Measurements from ENCODE around the gene TRDMT1.
A peak's percentile ranks its signal among the peaks of the same experiment; 100 is the strongest.

Gene TRDMT1

DNA sequence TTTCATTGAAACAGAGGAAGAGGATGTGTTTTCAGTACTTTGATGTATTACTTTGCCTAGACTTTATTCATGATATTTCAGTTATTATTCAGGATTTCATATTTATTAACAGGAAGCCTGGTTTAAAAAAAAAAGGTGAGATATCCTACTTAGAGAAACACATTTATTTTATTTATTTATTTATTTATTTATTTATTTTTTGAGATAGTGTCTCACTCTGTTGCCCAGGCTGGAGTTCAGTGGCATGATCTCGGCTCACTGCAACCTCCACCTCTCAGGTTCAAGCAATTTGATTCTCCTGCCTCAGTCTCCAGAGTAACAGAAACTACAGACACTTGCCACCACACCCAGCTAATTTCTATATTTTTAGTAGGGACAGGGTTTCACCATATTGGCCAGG lies 24.5 kb downstream of the TRDMT1 start:
- Mint-ChIP-seq H3K4me1 (peaks cover 37% of the 10 kb centered on the region), H3K4me3 (no peak overlapping the region), H3K36me3 (peaks cover 5% of the 10 kb centered on the region), H3K27me3 (no peaks in the 10 kb centered on the region), H3K9me3 (no peaks in the 10 kb centered on the region), H3K27ac (no peak overlapping the region)

DNA sequence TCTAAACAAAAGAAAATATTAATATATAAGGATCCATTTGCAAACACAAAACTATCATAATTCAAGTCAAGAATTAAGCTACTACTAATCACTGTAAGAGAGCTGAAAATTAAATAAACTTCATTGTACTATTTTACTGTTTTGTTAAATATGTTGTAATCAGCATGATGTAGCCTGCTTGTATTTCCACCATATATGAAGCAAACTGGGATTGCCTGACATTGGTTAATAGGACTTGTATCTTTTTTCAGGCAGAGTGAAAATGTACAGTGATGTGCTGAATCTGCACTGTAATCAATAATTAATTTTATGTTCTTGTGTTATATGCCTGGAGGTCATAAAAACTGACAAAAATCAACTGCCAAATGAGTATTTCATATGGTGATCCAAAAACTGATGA lies 25.4 kb downstream of the TRDMT1 start:
- Mint-ChIP-seq H3K9me3 (no peaks in the 10 kb centered on the region), H3K27ac (no peak overlapping the region), H3K27me3 (no peaks in the 10 kb centered on the region), H3K4me3 (peak overlapping the region; percentile 67), H3K4me1 (peaks cover 32% of the 10 kb centered on the region), H3K36me3 (peaks cover 6% of the 10 kb centered on the region)

DNA sequence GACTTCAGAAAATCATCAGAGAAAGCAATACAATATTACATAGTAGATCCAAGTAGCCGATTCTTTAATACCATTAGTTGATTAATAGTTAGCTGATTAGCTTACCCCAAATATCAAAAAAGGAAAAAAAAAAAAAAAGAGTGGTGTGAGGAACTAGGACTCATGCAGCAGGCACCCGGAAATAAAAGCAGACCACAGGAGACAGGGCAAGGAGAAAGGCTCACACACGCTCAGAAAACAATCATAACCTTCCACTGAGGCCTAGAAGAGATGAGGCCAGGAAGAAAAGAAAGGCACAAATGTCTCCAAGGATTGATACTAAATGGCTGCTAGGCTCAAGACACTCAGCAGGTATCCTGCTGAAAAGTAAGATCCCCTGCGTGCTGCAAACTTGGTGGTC lies 25.9 kb downstream of the TRDMT1 start:
- Mint-ChIP-seq H3K4me3 (peak overlapping the region; percentile 67), H3K9me3 (no peaks in the 10 kb centered on the region), H3K36me3 (peaks cover 6% of the 10 kb centered on the region), H3K27ac (peak overlapping the region; percentile 60), H3K27me3 (no peaks in the 10 kb centered on the region), H3K4me1 (peaks cover 27% of the 10 kb centered on the region)

DNA sequence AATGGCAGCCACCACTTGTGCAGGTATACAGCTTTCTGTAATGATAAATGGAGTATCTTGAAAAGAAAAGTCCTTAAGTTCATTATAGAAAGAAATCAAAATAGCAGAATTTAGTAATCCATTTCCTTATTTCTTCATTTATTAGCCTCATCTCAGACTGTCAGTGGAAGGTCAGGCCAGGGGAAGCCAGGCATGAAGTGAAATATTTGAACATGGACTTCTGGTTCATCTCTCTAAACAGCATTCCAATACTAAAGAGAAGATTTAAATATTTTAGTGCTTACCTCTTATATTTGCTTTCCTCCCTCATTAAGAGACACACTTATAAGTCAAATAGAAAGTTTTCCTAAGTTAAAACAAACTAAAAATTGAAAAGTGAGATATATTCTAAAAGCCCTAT lies 26.8 kb downstream of the TRDMT1 start:
- H3K27ac Mint-ChIP-seq = no peak overlapping the region
- H3K36me3 Mint-ChIP-seq = peaks cover 6% of the 10 kb centered on the region
- peaks cover 26% of the 10 kb centered on the region for H3K4me1 Mint-ChIP-seq
- H3K9me3 Mint-ChIP-seq = no peaks in the 10 kb centered on the region
- no peak overlapping the region for H3K4me3 Mint-ChIP-seq
- no peaks in the 10 kb centered on the region for H3K27me3 Mint-ChIP-seq

DNA sequence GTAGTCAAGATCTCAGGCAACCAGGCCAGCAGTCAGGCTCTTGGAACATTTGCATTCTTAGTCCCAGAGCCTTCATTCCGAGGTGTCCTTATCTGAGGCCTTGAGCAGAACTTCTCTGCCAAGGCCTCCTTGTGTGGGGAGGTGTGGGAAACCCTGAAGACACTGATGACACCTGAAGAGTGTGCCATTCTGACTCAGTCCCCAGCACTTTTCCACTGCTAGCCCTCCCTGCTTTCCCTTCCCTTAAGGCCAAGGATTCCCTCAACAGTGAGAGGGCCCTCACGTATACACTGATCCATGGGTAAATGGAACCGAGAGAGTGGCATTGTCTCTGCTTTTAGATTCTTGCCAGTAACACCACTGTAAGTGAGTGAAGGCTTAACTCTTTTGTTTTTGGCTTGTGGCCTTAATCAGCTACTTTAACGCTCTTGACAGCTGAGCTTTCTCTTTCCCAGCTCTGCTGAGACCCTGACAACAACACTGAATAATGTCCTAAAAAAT lies 30.3 kb downstream of the TRDMT1 start:
- Mint-ChIP-seq H3K4me1 (peaks cover 12% of the 10 kb centered on the region), H3K9me3 (no peaks in the 10 kb centered on the region), H3K27me3 (no peaks in the 10 kb centered on the region), H3K4me3 (no peak overlapping the region), H3K36me3 (peaks cover 8% of the 10 kb centered on the region), H3K27ac (no peak overlapping the region)

DNA sequence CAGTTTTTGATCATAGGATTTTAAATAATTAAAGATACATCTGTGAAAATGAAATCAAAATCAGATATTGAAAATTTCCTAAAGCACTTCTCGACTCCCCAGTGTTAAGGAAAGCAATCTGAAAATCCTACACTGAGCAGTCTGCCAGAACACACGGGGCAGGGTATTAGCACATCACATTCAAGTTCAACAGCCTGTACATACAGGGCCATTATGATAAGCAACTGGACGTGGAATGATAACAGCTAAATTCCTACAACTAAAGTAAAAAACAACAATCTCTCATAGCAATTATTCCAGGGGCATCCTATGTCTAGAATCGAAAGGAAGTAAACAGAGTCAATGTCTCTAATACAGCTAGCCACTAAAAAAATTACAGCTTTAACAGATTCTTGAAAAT lies 31.7 kb downstream of the TRDMT1 start:
- H3K36me3 Mint-ChIP-seq = peaks cover 9% of the 10 kb centered on the region
- no peaks in the 10 kb centered on the region for H3K9me3 Mint-ChIP-seq
- H3K4me3 Mint-ChIP-seq = no peak overlapping the region
- H3K27ac Mint-ChIP-seq = no peak overlapping the region
- peaks cover under 1% of the 10 kb centered on the region for H3K4me1 Mint-ChIP-seq
- H3K27me3 Mint-ChIP-seq = no peaks in the 10 kb centered on the region

DNA sequence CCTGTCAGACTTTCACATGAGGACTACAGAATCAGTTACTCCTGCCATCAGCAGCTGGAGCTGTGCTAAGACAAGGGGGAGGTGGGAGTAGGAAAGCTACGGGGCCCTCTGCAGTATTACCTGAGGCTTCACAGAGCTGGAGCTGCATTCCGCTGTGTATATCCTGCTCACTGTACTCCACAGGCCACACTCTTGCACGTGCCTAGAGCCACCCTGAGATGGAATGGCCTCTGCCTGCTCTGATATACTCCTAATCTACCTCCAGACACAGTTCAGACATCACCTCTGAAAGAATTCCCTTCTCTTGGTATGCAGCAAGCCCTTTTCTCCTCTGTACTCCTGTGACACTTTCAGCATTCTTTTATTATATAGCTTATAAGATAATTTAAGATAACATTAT lies 34.8 kb downstream of the TRDMT1 start:
- Mint-ChIP-seq H3K27ac (no peak overlapping the region), H3K36me3 (peaks cover 14% of the 10 kb centered on the region), H3K4me3 (no peak overlapping the region), H3K9me3 (no peaks in the 10 kb centered on the region), H3K27me3 (no peaks in the 10 kb centered on the region), H3K4me1 (peaks cover 3% of the 10 kb centered on the region)

DNA sequence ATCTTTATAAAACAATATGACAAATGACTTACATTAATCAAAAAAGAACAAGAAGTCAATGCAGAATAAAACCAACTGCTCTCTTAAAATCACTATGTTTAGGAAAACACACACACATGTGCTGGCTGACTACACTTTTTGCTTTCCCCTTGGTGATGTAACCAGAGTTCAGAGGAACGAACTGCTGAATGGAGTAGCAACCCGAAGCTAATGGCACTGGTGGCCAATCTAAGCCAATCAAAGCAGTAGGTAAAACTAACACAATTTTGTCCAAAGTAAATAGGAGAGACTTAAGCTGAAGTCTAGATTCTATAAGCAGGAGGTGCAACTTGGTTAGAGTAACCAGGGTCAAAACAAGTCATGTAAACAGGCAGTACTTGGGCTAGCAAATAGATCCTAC lies 38.6 kb downstream of the TRDMT1 start:
- H3K4me3 Mint-ChIP-seq = no peak overlapping the region
- H3K27ac Mint-ChIP-seq = no peak overlapping the region
- peaks cover 15% of the 10 kb centered on the region for H3K36me3 Mint-ChIP-seq
- no peaks in the 10 kb centered on the region for H3K9me3 Mint-ChIP-seq
- H3K27me3 Mint-ChIP-seq = no peaks in the 10 kb centered on the region
- peaks cover 3% of the 10 kb centered on the region for H3K4me1 Mint-ChIP-seq

DNA sequence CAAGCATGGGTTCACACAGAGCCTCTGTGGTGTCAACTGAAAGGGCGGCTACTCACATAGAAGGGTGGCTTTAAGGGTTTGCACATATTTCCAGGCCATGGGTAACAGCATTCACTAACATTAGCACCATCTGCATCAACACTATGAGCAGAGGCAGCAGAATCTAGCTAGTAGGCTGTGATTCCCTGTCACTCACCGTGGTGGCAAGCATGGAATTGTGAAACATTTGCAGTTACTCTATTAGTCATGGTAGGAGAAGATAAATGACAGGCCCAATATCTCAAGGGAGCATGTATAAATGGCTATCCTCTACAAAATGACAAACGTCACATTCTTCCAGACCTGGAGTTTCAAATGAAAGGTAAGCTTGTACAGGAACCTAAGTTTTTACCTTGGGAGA lies 39.7 kb downstream of the TRDMT1 start:
- H3K4me1 Mint-ChIP-seq = peaks cover 3% of the 10 kb centered on the region
- H3K4me3 Mint-ChIP-seq = no peak overlapping the region
- H3K27me3 Mint-ChIP-seq = no peaks in the 10 kb centered on the region
- no peaks in the 10 kb centered on the region for H3K9me3 Mint-ChIP-seq
- H3K36me3 Mint-ChIP-seq = peaks cover 15% of the 10 kb centered on the region
- H3K27ac Mint-ChIP-seq = no peak overlapping the region

DNA sequence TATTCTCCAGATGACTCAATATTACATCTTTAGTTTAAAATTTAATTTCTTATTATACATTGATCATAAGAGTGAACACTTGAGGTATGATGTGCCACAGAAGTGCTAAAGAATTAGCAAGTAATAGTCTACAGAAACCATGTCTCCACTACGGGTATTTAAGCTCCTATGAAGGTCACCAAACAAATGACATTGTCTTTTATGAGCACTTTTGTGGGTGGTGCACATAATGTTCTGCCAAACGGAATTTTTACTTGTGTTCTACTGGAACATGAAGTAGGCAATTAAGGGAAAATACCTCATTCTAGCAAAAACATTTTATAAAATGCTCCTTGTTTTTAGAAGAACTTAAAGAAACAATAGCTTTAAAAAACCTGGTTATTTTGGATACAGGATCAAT lies 44.4 kb downstream of the TRDMT1 start:
- H3K4me3 Mint-ChIP-seq = no peak overlapping the region
- H3K36me3 Mint-ChIP-seq = peaks cover 8% of the 10 kb centered on the region
- no peaks in the 10 kb centered on the region for H3K9me3 Mint-ChIP-seq
- no peaks in the 10 kb centered on the region for H3K27me3 Mint-ChIP-seq
- H3K27ac Mint-ChIP-seq = no peak overlapping the region
- H3K4me1 Mint-ChIP-seq = no peaks in the 10 kb centered on the region

DNA sequence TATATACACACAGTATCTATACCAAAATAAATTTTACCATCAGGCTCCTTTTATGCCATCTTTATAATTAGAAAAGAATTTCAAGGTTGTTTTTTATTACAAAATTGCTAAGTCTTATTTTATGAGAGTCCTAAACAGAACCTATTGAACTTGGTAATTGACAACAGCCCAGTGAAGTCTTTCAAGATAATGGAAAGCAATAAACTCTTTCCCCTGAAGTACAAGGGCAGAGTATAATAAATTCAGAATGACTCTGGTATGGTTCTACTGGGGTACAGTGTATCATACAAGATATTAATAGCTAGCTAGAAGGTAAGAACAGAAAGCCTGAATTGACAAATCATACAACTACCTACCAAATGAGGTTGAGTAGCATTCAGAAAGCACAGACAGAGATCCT lies 45.6 kb downstream of the TRDMT1 start:
- no peaks in the 10 kb centered on the region for H3K27me3 Mint-ChIP-seq
- H3K27ac Mint-ChIP-seq = no peak overlapping the region
- peaks cover 10% of the 10 kb centered on the region for H3K36me3 Mint-ChIP-seq
- H3K4me3 Mint-ChIP-seq = no peak overlapping the region
- no peaks in the 10 kb centered on the region for H3K9me3 Mint-ChIP-seq
- no peaks in the 10 kb centered on the region for H3K4me1 Mint-ChIP-seq

DNA sequence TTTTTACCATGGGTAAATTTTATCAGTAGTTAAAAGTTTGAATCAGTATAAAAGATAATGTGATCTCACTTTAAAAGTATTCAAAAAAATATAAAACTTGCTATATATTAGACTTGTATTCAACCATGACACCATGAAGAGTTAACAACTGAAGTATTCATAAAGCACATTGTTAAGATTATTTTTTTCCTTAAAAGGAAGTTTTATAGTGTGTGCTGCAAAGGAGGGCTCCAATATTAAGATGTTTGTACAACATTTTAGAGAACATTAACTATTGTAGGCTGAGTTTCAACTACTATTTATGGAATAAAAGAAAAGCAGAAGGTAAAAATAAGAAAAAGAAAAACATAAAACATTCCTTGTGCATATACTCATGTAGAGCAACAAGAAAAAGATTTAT lies 47.4 kb downstream of the TRDMT1 start:
- Mint-ChIP-seq H3K4me3 (no peak overlapping the region), H3K4me1 (no peaks in the 10 kb centered on the region), H3K27ac (no peak overlapping the region), H3K9me3 (no peaks in the 10 kb centered on the region), H3K27me3 (no peaks in the 10 kb centered on the region), H3K36me3 (peaks cover 14% of the 10 kb centered on the region)

DNA sequence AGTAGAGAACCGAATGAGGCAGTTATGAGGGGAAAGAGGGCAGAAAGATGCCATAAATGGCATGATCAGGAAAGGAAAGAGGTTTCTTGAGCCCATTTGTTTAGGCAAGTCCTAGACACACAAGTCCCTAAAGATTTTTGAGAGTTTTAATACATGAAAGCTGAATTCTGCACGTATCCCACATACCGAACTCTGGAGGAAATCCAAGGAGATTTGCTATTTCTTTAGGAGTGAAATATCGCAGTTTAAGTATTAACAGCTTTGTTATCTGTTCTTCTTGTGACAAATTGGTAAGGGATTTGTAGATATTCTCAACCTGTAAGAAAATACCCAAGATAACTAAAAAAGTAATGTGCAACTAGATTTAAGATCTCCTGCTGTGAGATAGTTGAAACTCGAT lies 48.2 kb downstream of the TRDMT1 start:
- H3K27ac Mint-ChIP-seq = no peak overlapping the region
- peaks cover 12% of the 10 kb centered on the region for H3K36me3 Mint-ChIP-seq
- H3K4me3 Mint-ChIP-seq = no peak overlapping the region
- H3K4me1 Mint-ChIP-seq = no peaks in the 10 kb centered on the region
- no peaks in the 10 kb centered on the region for H3K9me3 Mint-ChIP-seq
- H3K27me3 Mint-ChIP-seq = no peaks in the 10 kb centered on the region

DNA sequence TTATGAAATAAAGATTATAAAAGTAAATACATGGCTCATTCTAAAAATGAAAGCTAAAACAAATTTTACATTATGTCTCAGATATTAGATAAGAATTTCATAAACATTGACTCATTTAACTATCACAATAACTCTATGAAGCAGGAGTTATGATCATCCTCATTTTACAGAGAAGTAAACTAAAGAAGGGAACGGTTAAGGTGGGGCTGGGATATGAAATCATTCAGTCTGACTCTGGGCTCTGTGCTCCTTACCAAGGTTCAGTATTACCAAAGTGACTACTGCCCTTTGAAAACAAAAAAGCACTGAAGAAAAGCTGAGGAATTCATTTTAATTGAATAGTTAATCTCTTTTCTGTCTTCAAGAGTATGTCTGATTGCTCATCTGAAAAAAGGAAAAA lies 49.8 kb downstream of the TRDMT1 start:
- H3K27me3 Mint-ChIP-seq = no peaks in the 10 kb centered on the region
- H3K4me1 Mint-ChIP-seq = no peaks in the 10 kb centered on the region
- no peak overlapping the region for H3K27ac Mint-ChIP-seq
- no peaks in the 10 kb centered on the region for H3K9me3 Mint-ChIP-seq
- peaks cover 13% of the 10 kb centered on the region for H3K36me3 Mint-ChIP-seq
- no peak overlapping the region for H3K4me3 Mint-ChIP-seq

DNA sequence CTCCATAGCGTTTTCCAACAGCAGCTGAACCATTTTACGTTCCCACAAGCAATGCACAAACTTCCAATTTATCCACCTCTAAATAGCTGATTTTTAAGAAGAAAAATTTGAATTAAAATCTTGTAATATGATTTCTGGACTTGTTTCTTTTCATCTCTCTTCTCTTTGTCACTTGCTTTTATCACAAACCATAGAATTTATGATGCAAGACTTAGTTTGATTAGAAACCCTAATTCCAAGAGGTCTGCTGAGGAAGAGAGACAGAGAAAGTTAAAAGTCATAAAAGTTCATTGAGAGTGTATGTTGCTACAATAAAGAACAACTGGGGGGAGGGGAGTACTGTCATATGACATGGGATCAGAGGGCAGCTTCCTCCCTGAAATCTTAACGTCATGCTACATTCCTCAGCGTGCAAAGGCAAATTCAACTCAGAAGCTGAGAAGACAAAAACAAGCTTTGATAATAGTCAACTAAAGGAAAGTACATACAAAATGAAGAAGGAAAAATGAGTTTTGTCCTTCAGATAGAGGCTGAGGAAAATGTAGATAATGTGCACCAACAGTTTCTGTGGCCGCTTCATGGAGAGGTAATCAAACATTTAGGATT lies 53.5 kb downstream of the TRDMT1 start:
- H3K4me3 Mint-ChIP-seq = no peak overlapping the region
- peaks cover 23% of the 10 kb centered on the region for H3K36me3 Mint-ChIP-seq
- H3K4me1 Mint-ChIP-seq = peaks cover 31% of the 10 kb centered on the region
- no peak overlapping the region for H3K27ac Mint-ChIP-seq
- no peaks in the 10 kb centered on the region for H3K27me3 Mint-ChIP-seq
- H3K9me3 Mint-ChIP-seq = no peaks in the 10 kb centered on the region

DNA sequence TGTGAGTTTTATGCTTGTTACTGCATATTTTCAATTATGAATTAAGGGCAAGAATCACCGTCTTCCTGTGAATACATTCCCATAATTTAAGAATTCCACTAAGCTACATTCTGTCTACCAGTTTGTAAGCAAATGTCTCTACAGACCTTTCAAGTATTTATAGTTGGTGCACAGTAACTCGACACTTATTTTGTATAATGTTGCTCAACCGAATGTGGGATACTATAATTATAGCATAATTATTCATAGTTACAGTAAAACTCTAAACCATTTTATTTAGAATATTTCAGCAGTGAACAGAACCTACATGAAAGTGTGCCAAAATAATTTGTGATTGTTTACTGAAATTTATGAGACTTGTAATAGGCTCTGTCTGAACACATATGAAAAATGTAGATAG lies 54.6 kb downstream of the TRDMT1 start:
- no peaks in the 10 kb centered on the region for H3K27me3 Mint-ChIP-seq
- peaks cover 38% of the 10 kb centered on the region for H3K4me1 Mint-ChIP-seq
- H3K4me3 Mint-ChIP-seq = no peak overlapping the region
- no peaks in the 10 kb centered on the region for H3K9me3 Mint-ChIP-seq
- peaks cover 21% of the 10 kb centered on the region for H3K36me3 Mint-ChIP-seq
- H3K27ac Mint-ChIP-seq = no peak overlapping the region

DNA sequence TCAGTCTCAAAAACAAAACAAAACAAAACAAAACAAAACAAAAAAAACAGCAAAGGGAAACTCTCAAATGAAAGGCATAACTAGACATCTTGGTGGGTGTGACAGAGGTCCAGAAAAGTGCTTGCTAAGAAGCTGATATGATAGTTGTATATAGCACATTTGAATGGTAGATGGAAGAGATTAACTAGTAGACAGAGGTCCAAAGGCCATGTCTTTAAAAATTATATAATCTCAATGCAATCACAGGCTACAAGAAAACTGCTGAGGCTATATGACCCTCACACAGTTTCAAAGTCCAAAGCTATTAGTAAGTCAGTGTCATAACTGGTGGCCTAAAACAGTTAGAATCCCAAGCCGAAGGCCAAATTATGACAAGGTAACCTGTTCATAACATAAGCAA lies 56.2 kb downstream of the TRDMT1 start:
- H3K27ac Mint-ChIP-seq = peak overlapping the region; percentile 62

More for the DNA sequence above, 56.2 kb downstream of the TRDMT1 start:
- no peak overlapping the region for H3K4me3 Mint-ChIP-seq
- no peaks in the 10 kb centered on the region for H3K9me3 Mint-ChIP-seq
- no peaks in the 10 kb centered on the region for H3K27me3 Mint-ChIP-seq
- H3K36me3 Mint-ChIP-seq = peaks cover 16% of the 10 kb centered on the region
- peaks cover 45% of the 10 kb centered on the region for H3K4me1 Mint-ChIP-seq
